ENCODE results near the gene CUX1.

- TF ChIP-seq CTCF (IDR thresholded peaks at IDR 0.05) (no peak), POLR2A (IDR thresholded peaks at IDR 0.05) (no peak)
These were observed 38.2 kb upstream of the CUX1 start for GRCh38 chr7:101779267-101779666.

Data from esophagus squamous epithelium (tissue), 4 donors.